ENCODE data around the gene COL5A1.

Gene COL5A1

GRCh38 chr9:134744385-134745295, 103.0 kb downstream of the COL5A1 start:
- no peak for TF ChIP-seq CTCF (IDR thresholded peaks at IDR 0.05; ENCODE audit: unreplicated experiment in 3 of 3)
- Mint-ChIP-seq H3K27me3 (ENCODE audit: low read depth) (peaks cover 6% of the 10 kb centered on the region), H3K4me1 (peaks cover 7% of the 10 kb centered on the region), H3K36me3 (ENCODE audit: low read depth) (peaks cover 32% of the 10 kb centered on the region), H3K9me3 (no peaks in the 10 kb centered on the region), H3K27ac (no peak overlapping the region), H3K4me3 (no peak overlapping the region)

GRCh38 chr9:134747951-134748489, 106.4 kb downstream of the COL5A1 start:
- no peak for TF ChIP-seq CTCF (IDR thresholded peaks at IDR 0.05; ENCODE audit: unreplicated experiment in 3 of 3)
- H3K4me3 Mint-ChIP-seq = no peak overlapping the region
- peaks cover 7% of the 10 kb centered on the region for H3K4me1 Mint-ChIP-seq
- peaks cover 1% of the 10 kb centered on the region for H3K27me3 Mint-ChIP-seq (ENCODE audit: low read depth)
- H3K27ac Mint-ChIP-seq = no peak overlapping the region
- no peaks in the 10 kb centered on the region for H3K9me3 Mint-ChIP-seq
- peaks cover 34% of the 10 kb centered on the region for H3K36me3 Mint-ChIP-seq (ENCODE audit: low read depth)

- TF ChIP-seq CTCF (IDR thresholded peaks at IDR 0.05; ENCODE audit: unreplicated experiment in 3 of 3) = no peak
Measured at GRCh38 chr9:134748591-134748990, 107.0 kb downstream of the COL5A1 start.

GRCh38 chr9:134750450-134751155, 109.0 kb downstream of the COL5A1 start:
- TF ChIP-seq CTCF (IDR thresholded peaks at IDR 0.05; ENCODE audit: unreplicated experiment in 3 of 3) = no peak
- Mint-ChIP-seq H3K4me1 (peaks cover 12% of the 10 kb centered on the region), H3K27me3 (ENCODE audit: low read depth) (no peaks in the 10 kb centered on the region), H3K36me3 (ENCODE audit: low read depth) (peaks cover 37% of the 10 kb centered on the region), H3K9me3 (no peaks in the 10 kb centered on the region), H3K4me3 (no peak overlapping the region), H3K27ac (no peak overlapping the region)

More at GRCh38 chr9:134748591-134748990, 107.0 kb downstream of the COL5A1 start:
- Mint-ChIP-seq H3K9me3 (no peaks in the 10 kb centered on the region), H3K4me3 (no peak overlapping the region), H3K27ac (no peak overlapping the region), H3K27me3 (ENCODE audit: low read depth) (no peaks in the 10 kb centered on the region), H3K4me1 (peaks cover 7% of the 10 kb centered on the region), H3K36me3 (ENCODE audit: low read depth) (peaks cover 33% of the 10 kb centered on the region)

GRCh38 chr9:134751622-134752021, 110.0 kb downstream of the COL5A1 start:
- Mint-ChIP-seq H3K4me1 (peaks cover 12% of the 10 kb centered on the region), H3K27ac (no peak overlapping the region), H3K9me3 (no peaks in the 10 kb centered on the region), H3K27me3 (ENCODE audit: low read depth) (no peaks in the 10 kb centered on the region), H3K36me3 (ENCODE audit: low read depth) (peaks cover 33% of the 10 kb centered on the region), H3K4me3 (no peak overlapping the region)
- no peak for TF ChIP-seq CTCF (IDR thresholded peaks at IDR 0.05; ENCODE audit: unreplicated experiment in 3 of 3)

Measured in nephron (organoid).